Activated naive CD4-positive, alpha-beta T cell treated with anti-CD3 and anti-CD28 coated beads for 36 hours (primary cell): ENCODE data around the gene ALDH4A1. TPM values are rescaled to one million over a fixed set of nuclear protein-coding genes. Genes with fewer than 3 reads are reported as not detected.
"Not testable (repeated sequence)": the region's sequence is repeated elsewhere in the genome, so short reads cannot be mapped to it uniquely, and the experiment has no call there.

Experiments used
- CTCF ChIA-PET: fragments of 350-600 bp; sonication (Branson Sonifier 250); formaldehyde crosslinking; loops from one replicate; lab custom pipeline; 2021; ENCODE audit warnings: antibody characterized with exemption; lab: Charles Lee
- DNase-seq: peaks from one replicate; pipeline ENCODE4 v3.0.0-alpha.2; 2020
- H3K27ac Mint-ChIP-seq: one replicate; pipeline ENCODE4 v1.8.0; 2021; ENCODE audit warnings: mild to moderate bottlenecking, mixed read lengths
- H3K27me3 Mint-ChIP-seq: one replicate; pipeline ENCODE4 v1.8.0; 2021; ENCODE audit warnings: low read depth, mixed read lengths
- H3K36me3 Mint-ChIP-seq: one replicate; pipeline ENCODE4 v1.8.0; 2021; ENCODE audit warnings: low read depth, mixed read lengths
- H3K4me1 Mint-ChIP-seq: one replicate; pipeline ENCODE4 v1.8.0; 2021; ENCODE audit warnings: low read depth, mixed read lengths
- H3K4me3 Mint-ChIP-seq: one replicate; pipeline ENCODE4 v1.8.0; 2021; ENCODE audit warnings: mild to moderate bottlenecking, moderate library complexity, mixed read lengths
- H3K9me3 Mint-ChIP-seq: one replicate; pipeline ENCODE4 v1.8.0; 2021; ENCODE audit warnings: mixed read lengths
- intact Hi-C: fragments of 100-400 bp; cut with micrococcal nuclease; formaldehyde crosslinking; loops from one replicate; pipeline ENCODE4 v1.15.1; 2023
- total RNA-seq, 2 experiments: library from RNA; stranded (reverse); gene quantifications; one replicate each; pipeline ENCODE4 v1.2.3, GENCODE V29; 2021

ALDH4A1 gene
- total RNA-seq, 2 experiments from 2014 or later: 11.6 to 12.5 TPM

- Mint-ChIP-seq H3K36me3 (no peaks in the 10 kb centered on the region), H3K4me1 (no peaks in the 10 kb centered on the region), H3K4me3 (no peak overlapping the region), H3K27me3 (peaks cover 5% of the 10 kb centered on the region), H3K27ac (no peak overlapping the region), H3K9me3 (no peaks in the 10 kb centered on the region)
- CTCF ChIA-PET: no interaction called here
- DNase-seq: no peak
- intact Hi-C loops: no loop called here
Measured at GRCh38 chr1:18856435-18856834, 45.9 kb downstream of the ALDH4A1 start.

- intact Hi-C loops: no loop called here
- Mint-ChIP-seq H3K4me3 (no peak overlapping the region), H3K9me3 (no peaks in the 10 kb centered on the region), H3K27ac (no peak overlapping the region), H3K4me1 (no peaks in the 10 kb centered on the region), H3K27me3 (peaks cover 5% of the 10 kb centered on the region), H3K36me3 (no peaks in the 10 kb centered on the region)
- DNase-seq: no peak
- CTCF ChIA-PET: no interaction called here
Measured at GRCh38 chr1:18855573-18855972, 46.8 kb downstream of the ALDH4A1 start.

- no peak for DNase-seq
- H3K27me3 Mint-ChIP-seq: peaks cover 5% of the 10 kb centered on the region
- H3K4me1 Mint-ChIP-seq: no peaks in the 10 kb centered on the region
- no peaks in the 10 kb centered on the region for H3K9me3 Mint-ChIP-seq
- no peaks in the 10 kb centered on the region for H3K36me3 Mint-ChIP-seq
- no peak overlapping the region for H3K27ac Mint-ChIP-seq
- intact Hi-C loops: no loop called here
- CTCF ChIA-PET: no interaction called here
- H3K4me3 Mint-ChIP-seq: no peak overlapping the region
Measured at GRCh38 chr1:18854331-18855025, 47.9 kb downstream of the ALDH4A1 start.

GRCh38 chr1:18852501-18852900, 49.9 kb downstream of the ALDH4A1 start:
- H3K9me3 Mint-ChIP-seq: no peaks in the 10 kb centered on the region
- intact Hi-C loops: no loop called here
- DNase-seq: no peak
- H3K27me3 Mint-ChIP-seq: peaks cover 5% of the 10 kb centered on the region
- no peaks in the 10 kb centered on the region for H3K36me3 Mint-ChIP-seq
- no peaks in the 10 kb centered on the region for H3K4me1 Mint-ChIP-seq
- H3K4me3 Mint-ChIP-seq: no peak overlapping the region
- H3K27ac Mint-ChIP-seq: no peak overlapping the region
- CTCF ChIA-PET: no interaction called here

- Mint-ChIP-seq H3K36me3 (no peaks in the 10 kb centered on the region), H3K4me3 (no peak overlapping the region), H3K27me3 (peaks cover 4% of the 10 kb centered on the region), H3K27ac (no peak overlapping the region), H3K9me3 (no peaks in the 10 kb centered on the region), H3K4me1 (no peaks in the 10 kb centered on the region)
- CTCF ChIA-PET: interaction anchor here (0.7 kb wide), 1 partner anchor 29 kb away, joined by 4 read pairs; no protein-coding TSS in a partner anchor
- no peak for DNase-seq
- intact Hi-C loops: no loop called here
Measured at GRCh38 chr1:18849261-18849711, 53.1 kb downstream of the ALDH4A1 start.

GRCh38 chr1:18847723-18848122, 54.6 kb downstream of the ALDH4A1 start:
- H3K4me3 Mint-ChIP-seq, H3K36me3 Mint-ChIP-seq, CTCF ChIA-PET, H3K27ac Mint-ChIP-seq, H3K27me3 Mint-ChIP-seq, DNase-seq, H3K9me3 Mint-ChIP-seq, H3K4me1 Mint-ChIP-seq, intact Hi-C loops: not testable (repeated sequence)

- Mint-ChIP-seq H3K36me3 (no peaks in the 10 kb centered on the region), H3K27ac (no peak overlapping the region), H3K27me3 (peaks cover 14% of the 10 kb centered on the region), H3K4me3 (no peak overlapping the region), H3K4me1 (no peaks in the 10 kb centered on the region), H3K9me3 (peaks cover 2% of the 10 kb centered on the region)
- CTCF ChIA-PET: no interaction called here
- no peak for DNase-seq
- intact Hi-C loops: no loop called here
Measured at GRCh38 chr1:18840145-18840544, 62.2 kb downstream of the ALDH4A1 start.

GRCh38 chr1:18836654-18837053, 65.7 kb downstream of the ALDH4A1 start:
- H3K27me3 Mint-ChIP-seq: peaks cover 17% of the 10 kb centered on the region
- intact Hi-C loops: no loop called here
- no peak overlapping the region for H3K4me3 Mint-ChIP-seq
- DNase-seq: no peak
- H3K4me1 Mint-ChIP-seq: no peaks in the 10 kb centered on the region
- CTCF ChIA-PET: interaction anchor here (1.6 kb wide), 1 partner anchor 12 kb away, joined by 3 read pairs; no protein-coding TSS in a partner anchor
- H3K27ac Mint-ChIP-seq: no peak overlapping the region
- no peaks in the 10 kb centered on the region for H3K9me3 Mint-ChIP-seq
- no peaks in the 10 kb centered on the region for H3K36me3 Mint-ChIP-seq

- H3K36me3 Mint-ChIP-seq, H3K9me3 Mint-ChIP-seq, H3K4me3 Mint-ChIP-seq, DNase-seq, H3K4me1 Mint-ChIP-seq, CTCF ChIA-PET, H3K27ac Mint-ChIP-seq, intact Hi-C loops: not testable (repeated sequence)
- H3K27me3 Mint-ChIP-seq: peaks cover 18% of the 10 kb centered on the region
Measured at GRCh38 chr1:18832319-18832718, 70.0 kb downstream of the ALDH4A1 start.

GRCh38 chr1:18831656-18832055, 70.7 kb downstream of the ALDH4A1 start:
- Mint-ChIP-seq H3K36me3 (no peaks in the 10 kb centered on the region), H3K27me3 (peaks cover 12% of the 10 kb centered on the region), H3K27ac (no peak overlapping the region), H3K4me3 (no peak overlapping the region), H3K4me1 (no peaks in the 10 kb centered on the region), H3K9me3 (peaks cover 3% of the 10 kb centered on the region)
- CTCF ChIA-PET: interaction anchor here (1.3 kb wide), 1 partner anchor 234 kb away, joined by 3 read pairs; no protein-coding TSS in a partner anchor
- DNase-seq: no peak
- intact Hi-C loops: no loop called here

GRCh38 chr1:18830596-18830995, 71.8 kb downstream of the ALDH4A1 start:
- Mint-ChIP-seq H3K36me3 (no peaks in the 10 kb centered on the region), H3K27ac (no peak overlapping the region), H3K27me3 (peaks cover 14% of the 10 kb centered on the region), H3K9me3 (peaks cover 3% of the 10 kb centered on the region), H3K4me3 (no peak overlapping the region), H3K4me1 (no peaks in the 10 kb centered on the region)
- DNase-seq: no peak
- CTCF ChIA-PET: interaction anchor here (1.3 kb wide), 1 partner anchor 233 kb away, joined by 3 read pairs; no protein-coding TSS in a partner anchor
- intact Hi-C loops: no loop called here

GRCh38 chr1:18829671-18830070, 72.7 kb downstream of the ALDH4A1 start:
- no peak overlapping the region for H3K4me3 Mint-ChIP-seq
- intact Hi-C loops: loop anchor here (10.0 kb wide), 1 partner anchor 145 kb away; no protein-coding TSS in a partner anchor
- H3K4me1 Mint-ChIP-seq: no peaks in the 10 kb centered on the region
- no peaks in the 10 kb centered on the region for H3K36me3 Mint-ChIP-seq
- DNase-seq: no peak
- H3K27ac Mint-ChIP-seq: no peak overlapping the region
- peaks cover 3% of the 10 kb centered on the region for H3K9me3 Mint-ChIP-seq
- CTCF ChIA-PET: no interaction called here
- H3K27me3 Mint-ChIP-seq: peaks cover 8% of the 10 kb centered on the region

- Mint-ChIP-seq H3K27ac (no peak overlapping the region), H3K27me3 (peaks cover 8% of the 10 kb centered on the region), H3K4me1 (no peaks in the 10 kb centered on the region), H3K36me3 (no peaks in the 10 kb centered on the region), H3K9me3 (peaks cover 3% of the 10 kb centered on the region), H3K4me3 (no peak overlapping the region)
- intact Hi-C loops: loop anchor here (10.0 kb wide), 1 partner anchor 143 kb away; no protein-coding TSS in a partner anchor
- DNase-seq: no peak
- CTCF ChIA-PET: no interaction called here
Measured at GRCh38 chr1:18828224-18828623, 74.1 kb downstream of the ALDH4A1 start.
